Neural crest cell (in vitro differentiated cells): Measurements from ENCODE around the gene TMEM91. TPM values are rescaled to one million over a fixed set of nuclear protein-coding genes. Genes with fewer than 3 reads are reported as not detected.

Experiments
- DNase-seq: peaks from one replicate; pipeline ENCODE4 v3.0.0; 2021; ENCODE audit warnings: low read depth, mixed read lengths, low spot score
- H3K27ac Mint-ChIP-seq: one replicate; pipeline ENCODE4 v1.8.0; 2021; ENCODE audit warnings: mild to moderate bottlenecking, mixed read lengths; ENCODE audit not compliant: unreplicated experiment
- H3K27me3 Mint-ChIP-seq: 2 replicates; pipeline ENCODE4 v1.8.0; 2021; ENCODE audit warnings: low read depth, mild to moderate bottlenecking, mixed read lengths
- H3K36me3 Mint-ChIP-seq: 2 replicates; pipeline ENCODE4 v1.8.0; 2021; ENCODE audit warnings: low read depth, mild to moderate bottlenecking, mixed read lengths
- H3K4me1 Mint-ChIP-seq: 2 replicates; pipeline ENCODE4 v1.8.0; 2021; ENCODE audit warnings: mixed read lengths
- H3K4me3 Mint-ChIP-seq: one replicate; pipeline ENCODE4 v1.8.0; 2021; ENCODE audit warnings: mild to moderate bottlenecking, mixed read lengths
- H3K9me3 Mint-ChIP-seq: 2 replicates; pipeline ENCODE4 v1.8.0; 2021; ENCODE audit warnings: mixed read lengths
- total RNA-seq: library from RNA; stranded (reverse); gene quantifications from 2 replicates; pipeline ENCODE4 v1.2.1, GENCODE V29; 2021
- TF ChIP-seq, protein P1 (sequence below): fragments of 200-600 bp; sonication (generic); conservative IDR thresholded peaks from 2 replicates; pipeline ENCODE4 v1.5.0; 2021; ENCODE audit warnings: antibody characterized with exemption, mild to moderate bottlenecking

TMEM91 gene
- total RNA-seq, 1 donor from 2014 or later, result 6.6 TPM

DNA sequence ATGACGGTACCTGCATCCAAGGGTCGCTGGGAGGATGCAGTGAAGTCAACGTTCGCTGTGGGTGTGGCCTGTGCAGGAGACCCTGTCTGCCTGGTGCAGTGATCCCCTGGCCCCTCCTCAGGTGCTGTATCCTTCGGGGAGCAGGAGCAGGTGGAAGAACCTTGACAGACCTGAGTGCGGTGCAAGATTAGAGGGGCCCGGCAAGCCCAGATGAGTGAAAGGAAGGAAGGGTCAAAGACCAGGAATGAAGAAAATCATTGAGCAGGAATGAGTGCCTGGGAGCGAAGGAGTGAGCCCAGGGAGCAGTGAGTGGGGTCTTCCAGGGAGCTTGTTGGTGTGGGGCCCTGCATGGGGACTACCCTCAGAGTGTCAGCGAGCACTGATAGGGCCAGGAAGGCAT is 38.1 kb downstream of the TMEM91 start:
- Mint-ChIP-seq H3K4me1 (no peaks in the 10 kb centered on the region), H3K9me3 (no peaks in the 10 kb centered on the region), H3K27ac (no peak overlapping the region), H3K4me3 (no peak overlapping the region), H3K36me3 (no peaks in the 10 kb centered on the region), H3K27me3 (no peaks in the 10 kb centered on the region)
- TF ChIP-seq, protein P1, sequence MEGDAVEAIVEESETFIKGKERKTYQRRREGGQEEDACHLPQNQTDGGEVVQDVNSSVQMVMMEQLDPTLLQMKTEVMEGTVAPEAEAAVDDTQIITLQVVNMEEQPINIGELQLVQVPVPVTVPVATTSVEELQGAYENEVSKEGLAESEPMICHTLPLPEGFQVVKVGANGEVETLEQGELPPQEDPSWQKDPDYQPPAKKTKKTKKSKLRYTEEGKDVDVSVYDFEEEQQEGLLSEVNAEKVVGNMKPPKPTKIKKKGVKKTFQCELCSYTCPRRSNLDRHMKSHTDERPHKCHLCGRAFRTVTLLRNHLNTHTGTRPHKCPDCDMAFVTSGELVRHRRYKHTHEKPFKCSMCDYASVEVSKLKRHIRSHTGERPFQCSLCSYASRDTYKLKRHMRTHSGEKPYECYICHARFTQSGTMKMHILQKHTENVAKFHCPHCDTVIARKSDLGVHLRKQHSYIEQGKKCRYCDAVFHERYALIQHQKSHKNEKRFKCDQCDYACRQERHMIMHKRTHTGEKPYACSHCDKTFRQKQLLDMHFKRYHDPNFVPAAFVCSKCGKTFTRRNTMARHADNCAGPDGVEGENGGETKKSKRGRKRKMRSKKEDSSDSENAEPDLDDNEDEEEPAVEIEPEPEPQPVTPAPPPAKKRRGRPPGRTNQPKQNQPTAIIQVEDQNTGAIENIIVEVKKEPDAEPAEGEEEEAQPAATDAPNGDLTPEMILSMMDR, result no peak
- DNase-seq, result no peak

DNA sequence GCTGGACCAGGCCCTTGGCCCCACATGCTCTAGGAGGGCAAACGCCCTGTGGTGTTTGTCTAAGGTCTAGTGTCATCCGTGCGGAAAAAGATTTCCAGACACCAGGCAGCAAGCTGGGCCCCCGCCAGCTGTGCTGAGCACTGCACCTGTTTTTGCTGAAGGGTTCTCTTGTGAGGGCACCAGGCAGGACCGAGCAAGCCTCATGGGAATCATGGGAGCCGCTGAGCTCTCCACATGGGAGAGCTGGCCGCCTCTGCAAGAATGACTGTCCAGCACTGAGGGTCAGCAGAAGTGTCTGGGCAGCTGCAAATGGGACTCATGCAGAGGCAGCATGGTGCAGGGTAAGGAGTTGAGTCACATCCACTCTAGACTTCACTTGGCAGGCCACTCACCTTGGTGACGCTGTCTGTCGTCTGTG is 38.8 kb downstream of the TMEM91 start:
- Mint-ChIP-seq H3K4me1 (no peaks in the 10 kb centered on the region), H3K36me3 (no peaks in the 10 kb centered on the region), H3K9me3 (no peaks in the 10 kb centered on the region), H3K27ac (no peak overlapping the region), H3K4me3 (no peak overlapping the region), H3K27me3 (no peaks in the 10 kb centered on the region)
- TF ChIP-seq, protein P1, result no peak
- DNase-seq, result no peak

DNA sequence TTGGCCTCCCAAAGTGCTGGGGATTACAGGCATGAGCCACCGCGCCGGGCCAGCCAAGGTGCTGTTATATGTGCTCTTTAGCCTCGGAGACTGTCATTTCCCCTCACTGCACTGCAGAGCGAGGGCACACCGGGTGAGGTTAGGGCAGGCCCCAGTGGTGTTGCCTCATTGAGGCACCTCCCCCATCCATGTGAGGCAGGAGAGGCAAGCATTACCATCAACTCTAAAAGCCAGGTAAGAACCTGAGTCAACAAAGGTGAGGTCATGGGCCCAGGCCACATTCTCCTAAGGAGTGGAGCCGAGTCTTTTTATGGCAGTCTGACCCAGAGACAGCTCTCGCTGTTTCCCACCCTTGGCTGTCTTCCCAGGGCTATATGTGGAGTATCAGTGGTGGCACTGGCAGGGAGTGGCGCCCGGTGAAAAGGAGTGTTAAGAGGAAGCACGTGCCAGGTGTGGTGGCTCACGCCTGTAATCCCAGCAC is 39.9 kb downstream of the TMEM91 start:
- Mint-ChIP-seq H3K27me3 (no peaks in the 10 kb centered on the region), H3K27ac (no peak overlapping the region), H3K9me3 (no peaks in the 10 kb centered on the region), H3K4me1 (no peaks in the 10 kb centered on the region), H3K36me3 (no peaks in the 10 kb centered on the region), H3K4me3 (no peak overlapping the region)
- no peak for DNase-seq
- TF ChIP-seq, protein P1, result no peak

DNA sequence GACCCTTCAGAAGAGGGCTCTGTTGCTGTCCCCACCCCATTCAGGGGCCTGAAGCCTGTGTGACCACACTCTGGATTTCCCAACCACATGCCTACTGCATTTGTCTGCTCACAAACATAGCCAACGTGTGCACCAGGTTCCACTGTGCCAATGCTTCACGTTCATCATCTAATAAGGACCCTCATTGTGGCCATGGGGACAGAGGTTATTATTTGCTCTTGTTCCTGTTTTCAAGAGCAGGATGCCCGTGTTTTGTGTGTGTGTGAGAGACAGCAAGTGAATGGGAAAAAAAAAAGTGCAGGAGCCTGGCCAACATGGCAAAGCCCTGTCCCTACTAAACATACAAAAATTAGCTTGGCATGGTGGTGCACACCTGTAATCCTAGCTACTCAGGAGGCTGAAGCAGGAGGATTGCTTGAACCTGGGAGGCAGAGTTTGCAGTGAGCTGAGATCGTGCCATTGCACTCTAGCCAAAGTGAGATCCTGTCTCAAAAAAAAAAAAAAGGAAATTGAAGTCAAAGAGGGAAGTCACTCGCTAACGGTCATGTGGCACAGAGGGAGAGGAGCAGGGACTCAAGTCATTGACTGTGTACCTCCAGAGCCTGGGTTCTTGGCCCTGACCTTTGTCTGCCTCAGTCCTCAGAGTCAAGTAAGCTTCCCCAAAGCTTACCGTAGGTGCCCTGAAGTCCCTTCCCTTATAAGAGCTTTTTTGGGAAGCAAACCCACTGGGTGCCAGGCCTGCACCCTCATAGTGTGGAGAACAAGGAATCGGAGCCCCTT is 44.0 kb downstream of the TMEM91 start:
- DNase-seq, result no peak
- H3K9me3 Mint-ChIP-seq, result no peaks in the 10 kb centered on the region
- no peak overlapping the region for H3K4me3 Mint-ChIP-seq
- no peaks in the 10 kb centered on the region for H3K4me1 Mint-ChIP-seq
- TF ChIP-seq, protein P1, result no peak
- H3K27me3 Mint-ChIP-seq, result no peaks in the 10 kb centered on the region
- peak overlapping the region; percentile 13 for H3K27ac Mint-ChIP-seq
- H3K36me3 Mint-ChIP-seq, result no peaks in the 10 kb centered on the region

DNA sequence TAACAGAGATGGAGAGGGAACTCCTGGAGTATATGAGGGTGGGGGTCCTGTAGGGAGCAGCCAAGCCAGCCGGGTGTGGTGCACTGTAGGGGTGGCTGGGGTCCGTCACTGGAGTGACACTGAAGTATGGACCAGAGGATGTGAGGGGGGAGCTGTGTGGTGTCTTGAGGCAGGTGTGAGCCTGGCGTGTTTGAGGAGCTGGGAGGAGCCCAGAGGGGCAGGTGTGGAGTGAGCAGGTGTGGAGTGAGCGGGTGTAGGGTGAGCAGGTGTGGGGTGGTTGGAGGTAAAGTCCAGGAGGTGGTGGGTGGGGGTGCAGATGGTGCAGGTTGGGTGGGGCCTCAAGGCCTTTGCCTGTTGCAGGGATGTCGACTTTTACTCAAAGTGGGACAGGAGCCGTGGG is 45.0 kb downstream of the TMEM91 start:
- no peak for DNase-seq
- H3K4me1 Mint-ChIP-seq, result no peaks in the 10 kb centered on the region
- H3K4me3 Mint-ChIP-seq, result no peak overlapping the region
- no peaks in the 10 kb centered on the region for H3K9me3 Mint-ChIP-seq
- H3K36me3 Mint-ChIP-seq, result no peaks in the 10 kb centered on the region
- TF ChIP-seq, protein P1, result no peak
- no peaks in the 10 kb centered on the region for H3K27me3 Mint-ChIP-seq
- H3K27ac Mint-ChIP-seq, result peak overlapping the region; percentile 27
